Middle frontal gyrus (tissue), 1 donor: ENCODE measurements around the gene ADAMTS13.

Experiments used
- DNase-seq: peaks from one replicate; pipeline ENCODE4 v3.0.0-alpha.2; 2015; ENCODE audit warnings: low spot score; ENCODE audit errors: extremely low spot score

ADAMTS13 gene

DNA sequence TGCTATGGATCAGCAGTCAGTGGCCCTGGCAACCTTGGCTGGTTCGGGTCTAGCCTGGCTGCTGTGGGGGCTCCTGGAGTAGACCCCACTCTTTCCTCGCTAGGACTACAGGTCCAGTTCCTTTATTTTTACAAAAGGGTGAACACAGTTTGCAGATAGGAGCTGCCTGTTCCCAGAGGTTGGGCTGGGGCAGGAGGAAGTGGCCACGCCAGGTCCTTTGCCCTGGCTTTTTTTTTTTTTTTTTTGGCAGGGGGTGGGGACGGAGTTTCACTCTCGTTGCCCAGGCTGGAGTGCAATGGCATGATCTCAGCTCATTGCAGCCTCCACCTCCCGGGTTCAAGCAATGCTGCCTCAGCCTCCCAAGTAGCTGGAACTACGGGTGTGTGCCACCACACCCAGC lies 48.8 kb downstream of the ADAMTS13 start:
- DNase-seq = no peak

DNA sequence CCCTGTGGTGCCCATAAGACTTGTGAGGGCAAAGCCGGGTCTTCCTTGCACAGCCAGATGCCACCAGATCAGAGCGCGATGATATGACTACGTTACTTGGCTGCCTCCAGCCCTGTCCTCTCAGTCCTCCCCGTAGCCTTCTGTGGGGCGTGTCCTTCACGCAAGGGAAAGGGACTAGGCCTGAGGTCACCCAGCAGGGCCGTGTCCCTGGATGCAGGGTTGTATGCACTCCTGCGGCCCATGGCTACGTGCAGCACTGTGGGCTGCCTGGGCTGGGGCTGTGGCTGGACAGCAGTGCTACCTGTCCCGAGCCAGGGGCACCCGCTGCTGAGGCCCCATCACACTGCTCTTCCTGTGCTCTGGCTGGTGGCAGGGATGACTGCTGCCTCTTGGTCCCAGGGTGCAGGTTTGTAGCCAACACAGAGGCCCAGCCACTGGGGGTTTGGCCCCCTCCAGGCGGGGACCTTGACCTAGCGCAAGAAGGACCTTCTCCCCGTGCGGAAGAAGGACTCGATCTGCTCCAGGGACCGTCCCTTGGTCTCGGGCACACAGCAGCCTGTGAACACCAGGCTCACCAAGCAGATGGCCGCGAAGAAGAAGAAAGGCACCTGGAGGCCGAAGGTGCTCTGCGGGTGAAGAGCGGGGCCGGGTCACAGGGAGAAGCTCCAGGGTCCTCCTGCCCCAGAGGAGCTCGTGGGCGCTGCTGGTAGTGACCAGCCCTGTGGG lies 49.5 kb downstream of the ADAMTS13 start:
- no peak for DNase-seq

DNA sequence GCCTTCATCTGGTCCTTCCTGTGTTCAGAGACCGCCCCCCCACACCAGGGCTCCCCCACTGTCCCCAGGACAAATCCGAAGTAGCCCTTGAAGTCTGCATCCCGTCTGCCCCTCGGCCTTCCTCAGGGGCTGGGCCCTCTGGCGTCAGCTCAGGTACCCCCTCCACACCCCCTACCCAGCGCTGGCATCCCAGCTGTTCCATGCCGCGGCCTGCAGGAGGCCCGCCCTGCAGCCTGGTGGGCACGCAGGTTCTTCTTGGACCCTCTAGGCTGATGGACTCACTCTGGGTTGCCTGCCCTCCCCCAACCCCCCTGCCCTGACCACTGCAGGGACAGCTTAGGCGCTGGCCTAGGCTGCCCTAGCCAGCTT lies 50.1 kb downstream of the ADAMTS13 start:
- no peak for DNase-seq

DNA sequence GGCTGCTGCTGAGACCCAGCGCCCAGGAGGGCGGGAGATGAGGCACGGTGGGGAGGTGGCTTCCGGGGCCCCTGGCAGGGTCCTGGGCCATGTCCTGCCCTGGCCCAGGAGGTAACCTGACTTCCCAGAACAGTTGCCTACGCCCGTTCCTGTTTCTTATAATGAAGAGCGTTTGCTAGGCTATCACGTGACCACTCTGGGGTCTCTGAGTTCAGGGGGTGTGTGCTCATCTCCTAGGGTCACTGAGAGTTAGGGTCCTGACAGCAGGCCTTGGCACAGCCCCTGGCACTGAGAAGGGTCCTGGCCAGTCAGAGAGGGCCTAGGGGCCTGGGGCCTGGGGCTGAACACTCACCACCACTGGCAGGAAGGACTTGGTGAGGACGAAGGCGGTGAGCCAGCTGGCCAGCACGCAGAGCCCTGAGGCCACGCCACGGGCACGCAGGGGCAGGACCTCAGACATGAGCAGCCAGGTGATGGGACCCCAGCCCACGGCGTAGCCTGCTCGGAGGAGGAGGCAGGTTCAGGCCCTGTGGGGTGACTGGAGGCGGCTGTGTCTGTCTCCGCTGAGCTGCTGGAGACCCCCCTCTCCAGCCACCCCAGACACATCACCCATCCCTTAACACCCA lies 50.7 kb downstream of the ADAMTS13 start:
- DNase-seq = no peak

DNA sequence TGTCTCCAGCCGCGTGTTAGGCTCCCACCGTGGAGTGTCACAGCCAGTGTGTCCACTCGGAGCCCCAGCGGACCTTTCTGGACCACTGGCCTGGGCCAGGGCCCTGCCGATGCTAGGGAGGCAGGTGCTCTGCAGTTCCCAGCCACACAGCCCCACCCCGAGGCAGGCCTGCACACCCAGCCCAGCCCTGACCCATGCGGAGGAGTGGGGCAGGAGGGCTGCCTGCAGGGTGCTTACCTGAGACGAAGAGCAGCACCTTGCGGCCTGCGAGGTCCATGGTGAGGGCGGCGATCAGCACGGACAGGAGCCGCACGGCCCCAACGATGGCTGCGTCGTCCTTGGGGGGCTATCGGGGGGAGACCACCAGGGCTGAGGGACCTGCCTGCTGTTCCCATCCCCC lies 51.6 kb downstream of the ADAMTS13 start:
- no peak for DNase-seq

DNA sequence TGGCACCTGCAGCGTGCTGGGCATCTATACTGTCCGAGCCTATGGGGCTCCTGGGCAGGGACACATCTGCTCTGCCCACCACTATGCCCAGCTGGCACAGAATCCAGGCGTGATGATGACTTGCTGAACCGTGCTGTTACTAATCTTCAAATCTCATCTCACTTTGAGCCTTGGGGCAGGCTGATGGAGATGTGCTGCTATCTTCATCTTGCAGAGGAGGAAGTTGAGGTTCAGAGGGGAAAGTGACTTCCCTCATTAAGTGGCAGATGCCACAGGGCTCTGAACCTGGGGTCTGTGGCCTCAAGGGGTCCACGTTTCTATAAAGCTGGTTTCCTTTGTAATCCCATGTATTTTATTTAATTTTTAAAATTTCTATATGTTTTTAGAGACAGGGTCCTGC lies 52.0 kb downstream of the ADAMTS13 start:
- no peak for DNase-seq

DNA sequence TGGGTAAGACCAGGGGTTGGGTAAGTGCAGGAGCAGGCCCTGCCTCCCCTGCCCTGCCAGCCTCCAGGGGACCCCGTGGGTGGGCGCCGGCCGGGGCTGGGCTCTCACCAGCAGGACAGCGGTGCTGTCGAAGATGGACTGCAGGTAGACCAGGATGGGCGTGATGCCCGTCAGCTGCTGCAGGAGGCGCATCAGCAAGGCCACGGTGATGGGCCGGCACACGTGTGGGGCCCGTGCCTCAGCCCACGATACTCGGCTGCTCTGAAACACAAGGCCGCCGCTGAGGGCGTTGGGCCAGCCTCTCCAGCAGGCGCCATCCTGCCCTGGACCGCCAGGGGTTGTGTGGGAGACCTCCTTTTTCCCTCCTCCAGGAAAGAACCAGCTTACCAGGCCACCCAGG lies 52.7 kb downstream of the ADAMTS13 start:
- DNase-seq = no peak

DNA sequence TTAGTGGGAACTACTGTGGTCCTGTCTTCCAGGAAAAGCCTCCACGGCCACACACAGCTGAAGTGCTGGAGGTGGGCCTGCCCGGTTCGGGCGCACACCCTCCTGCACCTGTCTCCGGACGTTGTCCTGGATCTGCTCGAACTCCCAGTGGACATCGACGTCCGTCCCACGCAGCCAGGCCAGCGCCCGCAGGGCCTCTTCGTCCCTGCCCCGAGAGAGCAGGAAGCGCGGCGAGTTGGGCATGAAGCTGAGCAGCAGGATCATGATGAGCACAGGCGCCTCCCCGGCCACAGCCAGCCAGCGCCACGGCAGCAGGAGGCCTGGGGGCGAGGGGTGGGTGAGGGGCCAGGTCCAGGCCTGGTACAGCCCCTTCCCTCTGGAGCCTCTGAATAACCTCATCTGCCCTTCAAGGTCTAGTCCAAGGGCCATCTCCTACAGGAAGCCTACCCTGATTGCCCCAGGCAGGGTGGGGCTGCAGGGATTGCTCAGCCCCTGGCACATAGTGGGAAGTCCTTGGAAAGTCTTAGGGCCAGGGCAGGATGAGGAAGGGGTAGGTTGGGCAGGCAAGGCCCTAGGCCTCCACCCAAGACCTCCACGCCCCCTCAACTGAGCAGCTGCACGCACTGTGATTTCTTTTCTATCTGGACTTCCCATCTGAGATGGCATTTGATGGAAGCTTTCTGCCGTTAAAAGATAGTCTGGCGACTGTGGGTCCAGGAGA lies 53.3 kb downstream of the ADAMTS13 start:
- no peak for DNase-seq

DNA sequence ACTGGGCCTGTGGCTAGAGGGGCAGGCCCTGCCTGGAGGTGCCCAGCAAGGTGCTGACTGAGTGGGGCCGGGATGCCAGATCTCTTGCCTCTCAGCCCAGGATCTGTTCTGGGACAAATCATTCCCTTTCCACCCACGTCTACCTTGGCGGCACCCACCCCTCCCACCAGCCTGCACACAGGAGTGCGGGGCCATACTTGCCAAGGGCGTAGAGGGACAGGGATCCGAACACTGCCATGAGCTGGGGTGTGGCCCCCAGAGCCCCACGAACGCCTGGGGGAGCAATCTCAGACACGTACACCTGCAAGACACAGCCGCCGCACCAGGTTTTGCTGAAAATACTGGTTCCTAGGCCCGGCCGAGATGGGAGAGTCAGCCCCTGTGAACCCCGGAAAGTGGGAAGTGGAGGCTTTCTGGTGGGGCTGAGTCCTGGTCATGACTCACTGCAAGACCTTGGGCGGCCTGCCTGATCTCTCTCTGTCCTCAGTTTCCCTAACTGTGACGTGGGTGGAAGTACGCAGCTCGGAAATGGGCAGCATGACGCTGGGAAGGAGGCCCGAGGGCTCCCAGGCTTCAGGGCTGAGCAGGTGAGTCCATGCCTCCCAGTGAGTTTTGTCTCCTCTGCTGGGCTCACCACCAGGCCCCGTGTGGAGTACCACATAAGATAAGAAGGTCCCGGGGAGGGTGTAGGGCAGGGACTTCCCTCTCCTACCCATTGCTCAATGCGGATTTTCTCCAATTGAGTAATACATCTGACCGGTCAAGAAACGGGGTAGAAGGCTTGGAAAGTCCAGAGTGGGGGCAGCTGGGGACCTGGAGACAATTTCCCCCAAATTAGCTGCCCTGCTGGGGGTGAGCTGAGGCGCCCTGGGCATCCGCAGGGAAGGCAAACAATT lies 54.1 kb downstream of the ADAMTS13 start:
- no peak for DNase-seq

DNA sequence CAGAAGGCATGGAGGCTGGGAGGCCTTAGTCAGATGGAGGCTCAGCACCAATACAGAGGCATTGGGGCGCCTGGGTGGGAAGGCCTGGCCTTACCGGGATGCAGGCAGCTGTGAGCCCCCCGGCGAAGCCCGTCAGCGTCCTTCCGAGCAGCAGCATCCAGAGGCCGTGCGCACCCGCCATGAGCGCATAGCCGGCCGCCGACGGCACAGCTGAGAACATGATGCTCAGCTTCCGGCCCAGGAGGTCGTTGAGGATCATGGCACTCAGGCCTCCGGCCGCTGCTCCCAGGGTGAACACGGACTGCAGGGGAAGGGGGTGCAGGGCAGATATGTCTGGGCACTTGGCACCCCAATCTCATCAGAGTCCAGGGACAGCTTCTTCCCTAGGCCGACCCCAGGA lies 54.8 kb downstream of the ADAMTS13 start:
- no peak for DNase-seq

DNA sequence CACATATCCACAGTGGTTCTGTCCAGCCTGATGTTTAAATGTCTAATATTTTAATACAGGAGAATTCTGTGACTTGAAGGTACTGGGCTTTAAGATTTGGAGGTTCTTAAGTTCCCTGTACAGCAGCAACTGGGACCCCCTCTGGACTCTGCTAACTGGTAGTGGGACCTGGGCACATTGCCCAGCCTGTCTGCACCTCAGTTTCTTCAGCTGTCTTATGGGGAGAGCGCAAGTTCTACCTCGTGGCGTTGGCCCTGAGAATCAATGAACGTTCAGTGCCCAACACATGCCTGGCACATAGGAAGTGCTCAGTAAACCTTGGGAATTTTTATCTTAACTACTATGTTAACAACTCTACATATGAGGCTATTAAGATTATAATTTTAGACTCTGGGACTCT lies 55.3 kb downstream of the ADAMTS13 start:
- no peak for DNase-seq

DNA sequence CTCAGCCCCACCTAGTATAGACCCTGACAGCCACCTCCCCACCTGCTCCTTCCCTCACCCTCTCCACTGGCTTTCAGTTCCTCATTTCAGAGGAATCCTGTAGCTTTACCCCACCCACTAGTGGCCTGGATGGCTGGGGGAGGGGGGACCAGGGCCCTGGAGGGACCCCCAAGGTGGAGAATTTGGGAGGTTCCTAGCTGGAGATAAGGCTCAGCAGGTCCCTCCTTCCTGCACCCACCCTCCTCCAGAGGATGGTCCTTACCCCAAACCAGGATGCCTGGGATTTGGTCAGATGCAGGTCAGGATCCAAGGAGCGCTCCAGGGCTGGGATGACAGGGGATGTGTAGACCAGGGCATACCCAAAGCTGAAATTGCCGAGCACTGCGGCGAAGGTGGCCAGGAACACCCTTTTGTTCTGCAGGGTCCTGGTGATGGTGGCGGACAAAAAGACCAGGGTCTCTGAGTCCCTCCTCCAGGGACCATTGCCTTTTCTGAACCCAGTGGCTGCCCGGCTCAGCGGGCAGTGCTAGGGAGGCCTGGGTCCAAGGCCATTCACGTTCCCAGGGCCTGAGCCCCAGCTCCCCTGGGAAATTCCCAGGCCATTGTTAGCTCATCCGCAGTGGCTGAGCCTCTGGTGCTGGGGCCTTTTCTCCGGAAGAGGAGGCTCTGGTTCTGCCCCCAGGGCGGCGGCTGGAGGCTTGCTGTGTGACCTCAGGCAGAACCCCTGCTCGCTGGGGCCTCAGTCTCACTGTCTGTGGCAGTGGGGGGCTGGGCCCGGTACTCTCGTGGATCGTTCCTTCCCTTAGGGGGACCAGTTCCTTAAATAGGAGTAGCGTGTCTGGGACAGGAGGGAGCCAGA lies 56.1 kb downstream of the ADAMTS13 start:
- no peak for DNase-seq

DNA sequence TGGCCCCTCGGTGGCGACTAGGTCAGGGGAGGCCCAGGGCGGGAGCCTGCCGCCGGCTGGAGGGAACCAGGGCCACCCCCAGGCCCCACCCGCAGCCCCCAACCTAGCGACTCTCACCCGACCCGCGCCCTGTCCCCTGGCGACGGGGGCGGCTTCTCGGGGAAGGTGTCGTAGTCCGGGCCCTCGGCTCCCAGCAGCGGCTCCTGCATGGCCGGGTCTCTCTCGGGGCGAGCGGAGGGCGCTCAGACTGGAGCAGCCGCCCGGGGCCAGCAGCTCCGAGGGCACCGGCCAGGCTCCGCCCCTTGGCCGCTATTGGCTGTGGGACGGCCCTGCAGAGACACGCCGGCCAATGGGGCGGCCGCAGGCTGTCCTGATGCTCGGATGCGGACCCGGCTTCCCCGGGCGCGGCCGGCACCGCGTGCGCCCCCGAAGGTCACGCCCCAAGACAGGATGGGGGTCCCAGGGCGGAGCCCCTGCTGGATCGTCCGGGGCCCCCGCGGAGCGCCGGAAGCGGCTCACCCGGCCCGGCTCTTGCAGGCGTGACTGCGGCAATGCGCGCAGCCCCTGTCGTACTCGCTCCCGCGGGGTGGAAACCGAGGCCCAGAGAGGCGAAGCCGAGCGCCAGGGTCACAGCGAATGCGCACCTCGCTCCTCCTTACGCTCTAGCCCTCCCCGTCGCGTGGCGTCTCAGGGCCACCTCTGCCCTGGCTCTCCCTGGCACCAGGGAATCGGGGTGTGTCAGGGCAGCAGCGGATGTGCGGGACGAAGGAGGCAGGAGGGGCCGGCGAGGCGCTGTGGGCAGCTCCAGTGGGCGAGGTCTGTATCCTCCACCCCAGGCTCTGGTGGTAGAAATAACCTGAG lies 56.9 kb downstream of the ADAMTS13 start, which contains the start of gene SLC2A6:
TSS of gene SLC2A6 (minus strand) at position 249 of the 861 bp plus-strand sequence. CDS start at position 209, 40 bp downstream.
- DNase-seq = peak; percentile 86

DNA sequence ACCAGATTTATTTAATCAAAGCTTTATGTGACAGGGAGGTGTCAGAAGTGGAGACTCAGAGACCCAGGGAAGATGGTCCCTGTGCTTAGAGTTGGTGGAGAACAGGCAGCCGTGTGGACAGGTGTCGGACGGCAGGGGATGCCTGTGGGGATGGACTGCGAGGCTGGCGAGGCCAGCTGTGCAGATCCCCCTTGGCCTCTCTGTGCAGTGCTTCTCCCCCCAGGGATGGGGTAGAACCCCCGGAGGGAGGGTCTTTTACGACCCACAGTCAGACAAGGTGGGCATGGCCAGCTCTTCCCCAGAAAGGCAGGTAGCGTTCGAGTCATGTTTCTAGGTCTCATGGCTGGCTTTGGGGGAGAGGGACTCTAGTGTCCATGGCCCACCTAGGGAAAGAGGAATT lies 61.4 kb downstream of the ADAMTS13 start:
- no peak for DNase-seq

DNA sequence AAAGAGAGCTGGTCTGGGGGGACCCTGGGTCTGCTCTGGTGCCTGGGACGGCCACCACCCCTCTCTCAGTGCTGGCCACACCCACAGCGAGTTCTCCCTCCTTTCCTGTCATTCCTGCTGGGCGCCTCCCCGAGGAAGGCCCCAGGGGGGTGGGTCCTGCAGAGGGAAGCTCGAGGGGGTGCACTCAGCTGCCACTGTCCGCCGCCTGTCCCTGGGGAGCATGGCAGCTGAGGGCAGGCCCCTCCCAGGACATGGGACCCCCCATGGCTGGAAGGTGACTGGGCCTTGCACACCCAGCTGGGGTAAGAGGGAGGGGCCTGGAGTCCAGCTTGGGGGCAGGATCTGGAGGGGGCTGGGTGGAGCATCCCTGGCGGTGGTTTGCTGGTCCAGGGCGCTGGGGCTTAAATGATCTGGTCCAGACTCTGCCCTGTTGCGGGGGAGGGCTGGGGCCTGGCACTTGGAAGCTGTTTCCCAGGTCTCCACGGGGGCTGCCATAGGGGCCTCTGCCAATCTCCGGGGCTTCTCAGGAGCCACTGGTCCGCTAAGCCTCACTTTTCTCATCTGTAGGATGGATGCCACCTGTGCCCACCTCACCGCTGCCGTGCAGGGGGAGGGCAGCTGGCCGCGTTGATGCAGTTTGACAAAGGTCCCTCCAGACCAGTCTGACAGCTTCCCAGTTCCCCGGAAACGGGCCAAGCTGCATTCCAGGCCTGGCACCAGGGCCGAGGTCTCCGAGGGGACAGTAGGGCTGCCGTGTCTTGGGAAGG lies 62.7 kb downstream of the ADAMTS13 start:
- DNase-seq = no peak

DNA sequence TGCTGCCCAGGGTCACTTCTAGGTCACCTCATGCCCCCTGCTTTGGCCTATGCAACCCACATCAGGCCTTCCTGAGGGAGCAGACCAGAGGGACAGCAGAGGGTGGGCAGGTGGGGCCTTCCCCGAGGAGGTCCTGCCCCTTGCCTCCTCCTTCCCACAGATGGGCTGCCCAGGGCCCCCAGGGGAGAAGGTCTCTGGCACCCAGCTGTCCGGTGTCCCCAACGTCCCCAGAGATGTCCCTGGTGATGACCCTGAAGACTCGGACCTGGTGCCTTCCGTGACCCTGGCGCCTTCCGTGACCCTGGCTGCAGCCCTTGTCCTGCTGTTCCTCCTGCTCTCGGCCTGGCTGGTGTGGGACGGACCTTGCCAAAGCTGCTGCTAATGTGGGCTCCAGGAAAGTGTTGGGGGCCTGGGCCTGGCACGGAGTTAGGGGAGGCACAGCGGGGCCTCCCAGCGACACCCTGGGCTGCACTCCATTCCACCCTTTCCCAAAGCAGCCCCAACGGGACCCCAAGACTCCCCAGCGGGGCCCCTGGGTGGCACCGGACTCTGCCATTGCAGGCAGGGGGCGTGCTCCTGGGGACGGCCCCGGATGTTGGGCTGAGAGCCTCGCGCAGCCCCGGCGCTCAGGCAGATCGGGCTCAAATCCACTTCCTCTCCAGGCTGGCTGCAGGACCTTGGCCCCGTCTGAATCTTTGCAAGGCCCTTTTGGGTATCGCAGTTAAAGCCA lies 63.5 kb downstream of the ADAMTS13 start:
- DNase-seq = no peak

DNA sequence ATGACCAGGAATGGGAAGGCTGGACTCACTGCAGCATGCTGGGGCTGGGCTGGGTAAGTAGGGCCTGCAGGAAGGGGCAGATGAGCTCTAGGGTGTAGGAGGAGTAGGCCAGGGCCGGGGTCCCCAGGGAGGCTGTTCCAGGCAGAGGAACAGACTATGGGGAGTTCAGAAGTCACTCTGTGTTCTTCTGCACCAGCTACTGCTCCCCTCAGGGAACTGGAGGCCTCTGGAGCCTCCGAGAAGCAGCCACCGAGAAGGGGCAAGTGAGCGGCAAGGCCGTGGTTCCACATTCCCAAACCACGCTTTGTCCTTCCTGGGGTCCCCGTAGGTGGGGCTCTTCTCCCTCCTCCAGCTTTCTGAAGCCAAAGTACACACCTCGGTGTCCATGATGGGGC lies 65.2 kb downstream of the ADAMTS13 start:
- DNase-seq = no peak

DNA sequence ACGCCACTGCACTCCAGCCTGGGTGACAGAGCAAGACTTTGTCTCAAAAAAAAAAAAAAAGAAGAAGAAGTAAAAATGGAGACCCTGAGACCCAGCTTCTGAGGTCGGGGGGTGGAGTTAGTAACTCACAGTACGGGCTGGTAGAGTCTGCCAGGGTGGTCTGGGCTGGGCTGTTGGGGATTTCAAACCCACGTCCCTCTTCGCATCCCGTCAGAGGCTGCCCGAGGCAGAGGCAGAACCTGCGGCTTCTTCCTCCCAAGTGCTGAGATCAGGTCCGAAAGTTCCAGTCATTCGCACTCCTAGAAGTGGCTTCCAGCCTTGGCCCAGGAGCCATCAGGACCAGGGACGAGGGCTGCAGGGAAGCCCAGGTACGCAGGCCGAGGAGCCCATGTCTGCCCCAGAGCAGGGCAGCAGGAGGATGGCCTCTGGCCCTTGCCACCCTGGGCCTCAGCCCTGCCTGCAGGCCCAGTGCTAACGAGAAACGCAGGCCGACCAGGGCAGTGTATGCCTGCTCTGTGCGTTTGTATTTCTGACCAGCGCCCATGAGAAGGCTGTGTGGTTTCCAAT lies 66.6 kb downstream of the ADAMTS13 start:
- DNase-seq = no peak
